ENCODE results near the gene RASAL1.

Gene RASAL1

DNA sequence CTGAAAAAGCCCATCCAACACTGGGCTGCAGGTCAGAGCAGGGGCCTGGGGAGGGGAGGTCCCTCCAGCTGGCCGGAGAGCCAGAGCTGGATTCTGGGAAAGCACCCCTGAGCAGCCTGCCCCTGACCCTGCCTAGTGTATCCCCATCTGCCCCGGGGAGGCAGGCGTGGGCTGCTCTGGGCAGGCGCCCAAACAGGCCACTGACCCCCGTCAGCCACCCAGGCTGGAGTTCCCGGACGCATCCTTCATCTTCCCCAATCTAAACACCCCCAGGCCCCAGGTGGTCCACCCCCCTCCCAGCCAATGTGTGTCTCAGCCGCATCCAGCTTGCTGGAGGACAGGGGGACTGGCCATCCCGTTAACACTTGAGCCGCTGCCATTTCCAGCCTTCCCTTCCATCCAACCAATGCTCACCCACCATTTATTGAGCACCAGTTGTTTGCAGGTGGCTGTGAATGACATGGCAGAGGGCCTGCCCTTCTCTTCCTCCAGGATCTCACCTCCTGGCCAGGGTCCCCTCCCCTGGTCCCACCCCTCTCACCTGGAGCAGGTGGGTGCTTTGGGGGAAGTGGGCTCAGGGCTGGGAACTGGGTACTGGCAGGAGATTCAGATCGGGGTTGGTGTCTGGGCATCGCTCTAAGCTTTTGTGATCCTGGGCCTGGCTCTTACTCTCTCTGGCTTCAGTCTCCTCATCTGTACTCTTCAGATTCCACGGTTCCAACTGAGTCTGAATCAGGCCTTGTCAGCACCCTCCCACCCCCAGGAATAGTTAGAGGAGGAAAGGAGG, 79.8 kb downstream of the RASAL1 start:
- H3K9ac ChIP-seq: no peak overlapping the region
- no peak overlapping the region for H3K4me3 ChIP-seq (IDR thresholded peaks at IDR 0.05; ENCODE audit: insufficient read depth, low read depth, low read length)
- no peak overlapping the region for H2AFZ ChIP-seq (ENCODE audit: low read depth)
- H4K20me1 ChIP-seq (ENCODE audit: insufficient read depth): no peaks in the 10 kb centered on the region
- no peak overlapping the region for H3K27ac ChIP-seq
- H3K4me1 ChIP-seq (ENCODE audit: low read depth, poor library complexity, severe bottlenecking): no peaks in the 10 kb centered on the region
- no peak overlapping the region for H3K4me2 ChIP-seq
- H3K79me2 ChIP-seq (ENCODE audit: insufficient read depth, low read depth): no peaks in the 10 kb centered on the region
- H3K27me3 ChIP-seq (ENCODE audit: insufficient read depth, low read depth): no peaks in the 10 kb centered on the region
- no peaks in the 10 kb centered on the region for H3K36me3 ChIP-seq (ENCODE audit: insufficient read depth)
- TF ChIP-seq, protein P1, sequence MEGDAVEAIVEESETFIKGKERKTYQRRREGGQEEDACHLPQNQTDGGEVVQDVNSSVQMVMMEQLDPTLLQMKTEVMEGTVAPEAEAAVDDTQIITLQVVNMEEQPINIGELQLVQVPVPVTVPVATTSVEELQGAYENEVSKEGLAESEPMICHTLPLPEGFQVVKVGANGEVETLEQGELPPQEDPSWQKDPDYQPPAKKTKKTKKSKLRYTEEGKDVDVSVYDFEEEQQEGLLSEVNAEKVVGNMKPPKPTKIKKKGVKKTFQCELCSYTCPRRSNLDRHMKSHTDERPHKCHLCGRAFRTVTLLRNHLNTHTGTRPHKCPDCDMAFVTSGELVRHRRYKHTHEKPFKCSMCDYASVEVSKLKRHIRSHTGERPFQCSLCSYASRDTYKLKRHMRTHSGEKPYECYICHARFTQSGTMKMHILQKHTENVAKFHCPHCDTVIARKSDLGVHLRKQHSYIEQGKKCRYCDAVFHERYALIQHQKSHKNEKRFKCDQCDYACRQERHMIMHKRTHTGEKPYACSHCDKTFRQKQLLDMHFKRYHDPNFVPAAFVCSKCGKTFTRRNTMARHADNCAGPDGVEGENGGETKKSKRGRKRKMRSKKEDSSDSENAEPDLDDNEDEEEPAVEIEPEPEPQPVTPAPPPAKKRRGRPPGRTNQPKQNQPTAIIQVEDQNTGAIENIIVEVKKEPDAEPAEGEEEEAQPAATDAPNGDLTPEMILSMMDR (conservative IDR thresholded peaks at IDR 0.05; ENCODE audit: low read depth, low read length): no peak

DNA sequence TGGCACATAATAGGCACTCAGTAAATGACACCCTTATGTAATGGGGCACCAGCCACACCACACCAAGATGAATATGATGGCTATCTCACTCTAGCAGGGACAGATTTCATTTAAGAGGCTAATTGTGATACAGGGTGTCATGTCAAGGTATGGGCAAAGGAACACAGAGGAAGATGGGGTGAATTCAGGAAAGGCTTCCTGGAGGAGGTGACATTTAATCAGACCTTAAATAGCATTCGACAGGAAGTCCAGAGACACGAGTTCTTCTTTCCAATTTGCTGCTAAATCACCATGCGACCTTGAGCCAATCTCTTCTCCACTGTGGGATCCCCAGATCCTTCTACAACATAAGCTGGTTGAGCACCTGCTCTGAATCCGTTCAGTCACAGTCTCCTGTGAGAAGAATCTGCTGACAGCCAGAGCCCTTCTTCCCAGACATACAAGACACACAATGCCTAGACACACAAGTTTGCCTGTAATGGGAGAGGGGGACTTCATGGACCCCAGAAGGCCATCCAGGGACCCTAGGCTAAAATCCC, 80.5 kb downstream of the RASAL1 start:
- H3K36me3 ChIP-seq (ENCODE audit: insufficient read depth): no peaks in the 10 kb centered on the region
- no peaks in the 10 kb centered on the region for H3K4me1 ChIP-seq (ENCODE audit: low read depth, poor library complexity, severe bottlenecking)
- TF ChIP-seq, protein P1 (conservative IDR thresholded peaks at IDR 0.05; ENCODE audit: low read depth, low read length): no peak
- no peaks in the 10 kb centered on the region for H3K27me3 ChIP-seq (ENCODE audit: insufficient read depth, low read depth)
- H3K4me2 ChIP-seq: no peak overlapping the region
- H3K79me2 ChIP-seq (ENCODE audit: insufficient read depth, low read depth): no peaks in the 10 kb centered on the region
- no peak overlapping the region for H3K9ac ChIP-seq
- H3K4me3 ChIP-seq (IDR thresholded peaks at IDR 0.05; ENCODE audit: insufficient read depth, low read depth, low read length): no peak overlapping the region
- no peak overlapping the region for H2AFZ ChIP-seq (ENCODE audit: low read depth)
- no peak overlapping the region for H3K27ac ChIP-seq
- no peaks in the 10 kb centered on the region for H4K20me1 ChIP-seq (ENCODE audit: insufficient read depth)

DNA sequence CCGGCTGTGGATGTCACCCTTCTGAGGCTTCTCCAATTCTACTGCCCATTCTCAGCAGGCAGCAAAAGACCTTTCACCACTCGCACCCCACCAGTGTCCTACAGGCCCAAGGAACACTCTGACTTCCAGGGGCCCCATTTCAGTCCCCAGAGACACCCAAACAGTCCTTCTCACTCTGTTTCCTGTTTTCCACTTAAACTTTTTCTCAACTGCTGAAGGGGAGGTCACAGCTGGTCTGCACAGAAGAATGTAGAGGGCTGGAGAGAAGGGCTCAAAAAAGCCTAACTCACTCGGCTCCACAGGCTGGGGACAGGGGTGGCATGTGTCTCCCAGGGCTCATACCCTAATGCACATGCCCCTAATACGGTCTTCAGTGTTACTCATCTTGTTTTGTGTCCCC, 83.2 kb downstream of the RASAL1 start:
- H3K79me2 ChIP-seq (ENCODE audit: insufficient read depth, low read depth): no peaks in the 10 kb centered on the region
- H3K27me3 ChIP-seq (ENCODE audit: insufficient read depth, low read depth): no peaks in the 10 kb centered on the region
- no peaks in the 10 kb centered on the region for H4K20me1 ChIP-seq (ENCODE audit: insufficient read depth)
- H3K27ac ChIP-seq: no peak overlapping the region
- no peak overlapping the region for H3K9ac ChIP-seq
- peaks cover 16% of the 10 kb centered on the region for H3K4me1 ChIP-seq (ENCODE audit: low read depth, poor library complexity, severe bottlenecking)
- H3K4me3 ChIP-seq (IDR thresholded peaks at IDR 0.05; ENCODE audit: insufficient read depth, low read depth, low read length): no peak overlapping the region
- no peaks in the 10 kb centered on the region for H3K36me3 ChIP-seq (ENCODE audit: insufficient read depth)
- H2AFZ ChIP-seq (ENCODE audit: low read depth): no peak overlapping the region
- TF ChIP-seq, protein P1 (conservative IDR thresholded peaks at IDR 0.05; ENCODE audit: low read depth, low read length): no peak
- no peak overlapping the region for H3K4me2 ChIP-seq

DNA sequence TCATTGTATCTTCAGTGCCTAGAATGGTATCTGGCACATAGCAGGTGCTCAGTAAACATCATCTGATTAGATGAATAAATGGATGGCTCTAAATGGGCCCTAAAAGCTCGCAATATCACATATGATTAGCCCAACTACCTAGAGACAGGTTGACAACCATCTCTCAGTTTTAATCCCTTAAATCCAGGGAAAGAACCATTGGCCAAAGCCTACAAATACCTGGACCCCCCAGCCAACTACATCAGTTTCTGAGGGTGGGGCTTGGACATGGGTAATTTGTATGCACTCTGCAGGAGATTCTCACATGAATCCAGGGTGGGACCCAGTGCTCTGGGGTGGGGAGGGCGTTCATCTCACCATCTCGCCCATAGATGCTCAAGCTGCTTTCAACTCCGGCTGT, 83.8 kb downstream of the RASAL1 start:
- no peak overlapping the region for H3K4me2 ChIP-seq
- H3K36me3 ChIP-seq (ENCODE audit: insufficient read depth): no peaks in the 10 kb centered on the region
- TF ChIP-seq, protein P1 (conservative IDR thresholded peaks at IDR 0.05; ENCODE audit: low read depth, low read length): no peak
- no peak overlapping the region for H3K9ac ChIP-seq
- H3K79me2 ChIP-seq (ENCODE audit: insufficient read depth, low read depth): no peaks in the 10 kb centered on the region
- no peaks in the 10 kb centered on the region for H3K27me3 ChIP-seq (ENCODE audit: insufficient read depth, low read depth)
- H3K4me1 ChIP-seq (ENCODE audit: low read depth, poor library complexity, severe bottlenecking): peaks cover 16% of the 10 kb centered on the region
- no peak overlapping the region for H3K27ac ChIP-seq
- H2AFZ ChIP-seq (ENCODE audit: low read depth): no peak overlapping the region
- H4K20me1 ChIP-seq (ENCODE audit: insufficient read depth): no peaks in the 10 kb centered on the region
- no peak overlapping the region for H3K4me3 ChIP-seq (IDR thresholded peaks at IDR 0.05; ENCODE audit: insufficient read depth, low read depth, low read length)
